SK-N-SH (cell line): Measurements from ENCODE around the gene NECAB2. TPM values are rescaled to one million over a fixed set of nuclear protein-coding genes. Genes with fewer than 3 reads are reported as not detected.
A peak's percentile ranks its signal among the peaks of the same experiment; 100 is the strongest.

Experiments used
- CTCF ChIA-PET: fragments of 300-600, 350-600 bp; formaldehyde crosslinking; extraction: SDS; loops from one replicate; lab custom pipeline; 2021; lab: Yijun Ruan, JAX
- POLR2A ChIA-PET: fragments of 350-600 bp; sonication (Branson Sonifier 250); formaldehyde crosslinking; extraction: SDS; loops from one replicate; lab custom pipeline; 2020; ENCODE audit warnings: antibody characterized with exemption, inconsistent platforms; lab: Yijun Ruan, JAX
- DNase-seq: peaks from one replicate; pipeline ENCODE4 v3.0.0; 2012
- H2AFZ ChIP-seq: fragments of 200-600 bp; sonication (generic); 2 replicates; pipeline ENCODE4 v1.8.1; 2016; ENCODE audit warnings: antibody characterized with exemption, mild to moderate bottlenecking, low read depth
- H3F3A ChIP-seq: fragments of 200-600 bp; sonication (generic); replicated peaks from 2 replicates; pipeline ENCODE3; 2016; ENCODE audit warnings: antibody characterized with exemption, mild to moderate bottlenecking; ENCODE audit not compliant: insufficient read depth
- H3K27ac ChIP-seq, 2 experiments: fragments of 200-500 bp in 1 of 2; fragments of 200-600 bp in 1 of 2; sonication (Bioruptor generic) in 1 of 2; sonication (generic), shearing (Covaris generic) in 1 of 2; 2 replicates each; pipeline versions ENCODE4 v1.5.1 to v1.6.1; 2014 to 2016; ENCODE audit warnings: low read depth in 2 of 2, inconsistent platforms in 1 of 2, low read length in 1 of 2, mild to moderate bottlenecking in 1 of 2, mixed read lengths in 1 of 2
- H3K27me3 ChIP-seq: fragments of 200-600 bp; sonication (generic), shearing (Covaris generic); 2 replicates; pipeline ENCODE4 v1.6.1; 2016; ENCODE audit warnings: mixed run types; ENCODE audit not compliant: insufficient read depth
- H3K36me3 ChIP-seq, 2 experiments: fragments of 200-500 bp in 1 of 2; fragments of 200-600 bp in 1 of 2; sonication (Bioruptor generic) in 1 of 2; sonication (generic) in 1 of 2; replicated peaks in 1 of 2; 2 replicates each; pipeline versions ENCODE3 to v1.5.1; 2014 to 2016; ENCODE audit warnings: low read length in 1 of 2, mild to moderate bottlenecking in 1 of 2; ENCODE audit not compliant: insufficient read depth in 2 of 2, control insufficient read depth in 1 of 2
- H3K4me1 ChIP-seq, 2 experiments: fragments of 200-500 bp in 1 of 2; fragments of 200-600 bp in 1 of 2; sonication (Bioruptor generic) in 1 of 2; sonication (generic), shearing (Covaris generic) in 1 of 2; 2 replicates each; pipeline versions ENCODE4 v1.5.1 to v1.6.1; 2014 to 2016; ENCODE audit warnings: low read depth in 1 of 2, low read length in 1 of 2, mixed run types in 1 of 2; ENCODE audit not compliant: insufficient read depth in 2 of 2, control insufficient read depth in 1 of 2
- H3K4me2 ChIP-seq: fragments of 200-600 bp; sonication (generic), shearing (Covaris generic); 2 replicates; pipeline ENCODE4 v1.6.1; 2017; ENCODE audit warnings: mixed run types
- H3K4me3 ChIP-seq, 2 experiments: fragments of 200-500 bp in 1 of 2; fragments of 200-600 bp in 1 of 2; sonication (Bioruptor generic) in 1 of 2; sonication (generic), shearing (Covaris generic) in 1 of 2; 2 replicates each; pipeline versions ENCODE4 v1.5.1 to v1.8.1; 2014 to 2016; ENCODE audit warnings: low read depth in 2 of 2, inconsistent platforms in 1 of 2, low read length in 1 of 2, mild to moderate bottlenecking in 1 of 2, mixed read lengths in 1 of 2, moderate library complexity in 1 of 2
- H3K79me2 ChIP-seq: fragments of 200-600 bp; sonication (generic); 2 replicates; pipeline ENCODE4 v1.8.1; 2017; ENCODE audit warnings: mild to moderate bottlenecking; ENCODE audit not compliant: insufficient read depth
- H3K9ac ChIP-seq: fragments of 200-600 bp; sonication (generic); 2 replicates; pipeline ENCODE4 v1.6.1; 2017; ENCODE audit warnings: mixed run types
- H3K9me2 ChIP-seq: fragments of 200-600 bp; sonication (generic); 2 replicates; pipeline ENCODE4 v1.6.1; 2017; ENCODE audit warnings: mixed run types
- H3K9me3 ChIP-seq: fragments of 200-600 bp; sonication (generic); 2 replicates; pipeline ENCODE4 v1.6.1; 2017; ENCODE audit warnings: mixed run types, mild to moderate bottlenecking, moderate library complexity
- H4K20me1 ChIP-seq: fragments of 200-600 bp; sonication (generic); 2 replicates; pipeline ENCODE4 v1.6.1; 2017; ENCODE audit warnings: mild to moderate bottlenecking, mixed run types; ENCODE audit not compliant: insufficient read depth
- CHD2 ChIP-seq: fragments of 150-350 bp; IDR thresholded peaks from 2 replicates; pipeline ENCODE4 v1.6.1; 2018; ENCODE audit warnings: low read length; ENCODE audit not compliant: partially characterized antibody
- ELF1 ChIP-seq: IDR thresholded peaks from 2 replicates; pipeline ENCODE4 v1.4.0; 2012
- EZH2phosphoT487 ChIP-seq: fragments of 200-600 bp; sonication (generic); IDR thresholded peaks from 2 replicates; pipeline ENCODE4 v1.6.1; 2017; ENCODE audit warnings: low read depth, mixed run types, mild to moderate bottlenecking, antibody characterized with exemption, moderate library complexity, borderline replicate concordance
- GABPA ChIP-seq: IDR thresholded peaks from 2 replicates; pipeline ENCODE4 v1.4.0; 2012; ENCODE audit warnings: low read depth, mild to moderate bottlenecking
- MEF2A ChIP-seq: IDR thresholded peaks from 2 replicates; pipeline ENCODE4 v1.4.0; 2012; ENCODE audit warnings: low read depth, borderline replicate concordance
- NFIC ChIP-seq: IDR thresholded peaks from 2 replicates; pipeline ENCODE4 v1.4.0; 2012; ENCODE audit warnings: borderline replicate concordance
- NRF1 ChIP-seq: IDR thresholded peaks from 2 replicates; pipeline ENCODE4 v1.6.1; 2012; ENCODE audit warnings: low read depth, mild to moderate bottlenecking, low read length
- RAD21 ChIP-seq: IDR thresholded peaks from 2 replicates; pipeline ENCODE4 v1.6.1; 2012; ENCODE audit warnings: mild to moderate bottlenecking, low read length
- TAF1 ChIP-seq: IDR thresholded peaks from 2 replicates; pipeline ENCODE4 v1.6.1; 2012; ENCODE audit warnings: low read depth, mild to moderate bottlenecking, low read length, moderate library complexity, borderline replicate concordance
- TCF12 ChIP-seq: IDR thresholded peaks from 2 replicates; pipeline ENCODE4 v1.4.0; 2012
- TEAD4 ChIP-seq: IDR thresholded peaks from 2 replicates; pipeline ENCODE4 v1.4.0; 2012; ENCODE audit warnings: mild to moderate bottlenecking, borderline replicate concordance; ENCODE audit not compliant: insufficient read depth
- WGBS: methylation state at CpG from one replicate; pipeline ENCODE4 v1.1.6; 2017; ENCODE audit warnings: low lambda C conversion rate; 5-methylcytosine and 5-hydroxymethylcytosine counted together
- polyA plus RNA-seq, 3 experiments: library from polyadenylated mRNA; depleted of rRNA; stranded (reverse); fragments of >200 nt; gene quantifications; 2 replicates each; pipeline ENCODE4 v1.2.3, GENCODE V29; 2012
- TF ChIP-seq, protein P1 (sequence below): IDR thresholded peaks from 2 replicates; pipeline ENCODE4; 2012
- TF ChIP-seq, protein P2 (sequence below): fragments of 200-600 bp; sonication (generic); IDR thresholded peaks from 2 replicates; pipeline ENCODE4 v1.6.1; 2017; ENCODE audit warnings: antibody characterized with exemption, mild to moderate bottlenecking, moderate library complexity
- TF ChIP-seq, protein P3 (sequence below): IDR thresholded peaks from 2 replicates; pipeline ENCODE4 v1.4.0; 2012; ENCODE audit warnings: low read depth
- TF ChIP-seq, protein P4 (sequence below): fragments of 150-350 bp; IDR thresholded peaks from 2 replicates; pipeline ENCODE4 v1.6.1; 2016; ENCODE audit warnings: mild to moderate bottlenecking, low read depth, low read length

The NECAB2 gene
- polyA plus RNA-seq, 1 of the 3 experiments (the other 2 are of a cell fraction), result 0.58 TPM

DNA sequence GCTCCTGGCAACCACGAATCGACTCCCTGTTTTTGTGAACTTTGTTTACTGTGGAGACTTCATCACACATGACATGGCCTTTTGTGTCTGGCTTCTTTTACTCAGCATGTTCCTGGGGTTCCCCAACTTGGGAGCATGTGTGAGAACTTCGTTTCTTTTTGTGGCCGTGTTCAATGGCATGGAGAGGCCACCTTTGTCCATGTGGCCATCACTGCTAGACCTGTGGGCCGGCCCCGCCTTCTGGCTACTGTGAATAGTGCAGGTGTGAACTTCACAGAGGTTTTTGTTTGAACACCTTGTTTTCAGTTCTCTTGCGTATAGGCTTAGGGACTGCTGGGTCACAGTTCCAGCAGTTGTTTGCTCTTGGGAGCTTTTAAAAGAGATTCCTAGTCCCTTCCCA lies 80.2 kb downstream of the NECAB2 start:
- no peak overlapping the region for H3K4me3 ChIP-seq
- H3K4me2 ChIP-seq, result no peak overlapping the region
- ChIA-PET POLR2A (no interaction called here), CTCF (interaction anchor here (1.0 to 4.4 kb wide), 4 partner anchors 9 to 92 kb away, joined by 3 to 32 read pairs (median 6); no protein-coding TSS in a partner anchor)
- no peaks in the 10 kb centered on the region for H4K20me1 ChIP-seq
- no peak for DNase-seq
- TF ChIP-seq, protein P1, sequence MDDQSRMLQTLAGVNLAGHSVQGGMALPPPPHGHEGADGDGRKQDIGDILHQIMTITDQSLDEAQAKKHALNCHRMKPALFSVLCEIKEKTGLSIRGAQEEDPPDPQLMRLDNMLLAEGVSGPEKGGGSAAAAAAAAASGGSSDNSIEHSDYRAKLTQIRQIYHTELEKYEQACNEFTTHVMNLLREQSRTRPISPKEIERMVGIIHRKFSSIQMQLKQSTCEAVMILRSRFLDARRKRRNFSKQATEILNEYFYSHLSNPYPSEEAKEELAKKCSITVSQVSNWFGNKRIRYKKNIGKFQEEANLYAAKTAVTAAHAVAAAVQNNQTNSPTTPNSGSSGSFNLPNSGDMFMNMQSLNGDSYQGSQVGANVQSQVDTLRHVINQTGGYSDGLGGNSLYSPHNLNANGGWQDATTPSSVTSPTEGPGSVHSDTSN, result no peak
- TF ChIP-seq, protein P2, sequence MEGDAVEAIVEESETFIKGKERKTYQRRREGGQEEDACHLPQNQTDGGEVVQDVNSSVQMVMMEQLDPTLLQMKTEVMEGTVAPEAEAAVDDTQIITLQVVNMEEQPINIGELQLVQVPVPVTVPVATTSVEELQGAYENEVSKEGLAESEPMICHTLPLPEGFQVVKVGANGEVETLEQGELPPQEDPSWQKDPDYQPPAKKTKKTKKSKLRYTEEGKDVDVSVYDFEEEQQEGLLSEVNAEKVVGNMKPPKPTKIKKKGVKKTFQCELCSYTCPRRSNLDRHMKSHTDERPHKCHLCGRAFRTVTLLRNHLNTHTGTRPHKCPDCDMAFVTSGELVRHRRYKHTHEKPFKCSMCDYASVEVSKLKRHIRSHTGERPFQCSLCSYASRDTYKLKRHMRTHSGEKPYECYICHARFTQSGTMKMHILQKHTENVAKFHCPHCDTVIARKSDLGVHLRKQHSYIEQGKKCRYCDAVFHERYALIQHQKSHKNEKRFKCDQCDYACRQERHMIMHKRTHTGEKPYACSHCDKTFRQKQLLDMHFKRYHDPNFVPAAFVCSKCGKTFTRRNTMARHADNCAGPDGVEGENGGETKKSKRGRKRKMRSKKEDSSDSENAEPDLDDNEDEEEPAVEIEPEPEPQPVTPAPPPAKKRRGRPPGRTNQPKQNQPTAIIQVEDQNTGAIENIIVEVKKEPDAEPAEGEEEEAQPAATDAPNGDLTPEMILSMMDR, result peak; percentile 18; the same call in 1 of the 2 replicates
- no peaks in the 10 kb centered on the region for H3K27me3 ChIP-seq
- no peak overlapping the region for H2AFZ ChIP-seq
- H3K36me3 ChIP-seq, result peaks cover 0 to 23% of the 10 kb centered on the region in 2 experiments
- no peak overlapping the region for H3K27ac ChIP-seq
- H3K79me2 ChIP-seq, result no peaks in the 10 kb centered on the region
- no peaks in the 10 kb centered on the region for H3K9me2 ChIP-seq
- H3K9me3 ChIP-seq, result no peaks in the 10 kb centered on the region
- H3F3A ChIP-seq, result no peaks in the 10 kb centered on the region
- H3K4me1 ChIP-seq, result peaks cover 0 to 5% of the 10 kb centered on the region in 2 experiments; a peak in 1 of 4 replicates
- 94% methylated on average over 7 of the region's 7 CpGs for WGBS
- no peak overlapping the region for H3K9ac ChIP-seq

DNA sequence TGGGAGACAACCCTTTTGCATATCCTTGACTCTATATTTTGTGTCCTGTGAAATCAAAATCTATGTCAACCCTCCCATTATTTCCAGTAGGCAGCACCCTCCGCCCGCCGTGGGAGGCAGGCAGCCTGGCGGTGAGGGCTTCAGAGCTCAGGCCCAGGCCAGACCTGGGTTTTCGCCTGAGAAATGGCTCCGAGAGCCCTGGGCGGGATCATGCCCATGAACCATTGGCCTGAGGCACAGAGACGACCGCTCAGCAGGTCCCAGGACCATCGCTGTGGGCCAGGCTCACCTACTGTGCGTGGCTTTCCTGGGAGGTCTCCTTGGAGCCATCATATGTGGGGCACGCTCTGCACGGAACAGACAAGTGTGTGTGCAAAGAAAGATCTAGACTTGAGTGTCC lies 80.8 kb downstream of the NECAB2 start:
- no peak overlapping the region; a peak in 1 of 4 replicates for H3K27ac ChIP-seq
- POLR2A ChIA-PET, result no interaction called here
- H3F3A ChIP-seq, result no peaks in the 10 kb centered on the region

More for the DNA sequence above, 80.8 kb downstream of the NECAB2 start:
- CTCF ChIA-PET, result interaction anchor here (2.3 to 4.4 kb wide), 2 partner anchors 16 to 92 kb away, joined by 8 to 32 read pairs; no protein-coding TSS in a partner anchor
- no peak for DNase-seq
- Histone ChIP-seq H4K20me1 (no peaks in the 10 kb centered on the region), H3K27me3 (no peaks in the 10 kb centered on the region), H3K4me2 (no peak overlapping the region), H3K9ac (no peak overlapping the region), H3K36me3 (peaks cover 3 to 29% of the 10 kb centered on the region in 2 experiments), H3K4me3 (no peak overlapping the region), H3K79me2 (no peaks in the 10 kb centered on the region), H2AFZ (no peak overlapping the region), H3K9me2 (no peaks in the 10 kb centered on the region), H3K9me3 (no peaks in the 10 kb centered on the region), H3K4me1 (no peaks in the 10 kb centered on the region; a peak in 1 of 4 replicates)
- WGBS, result 97% methylated on average over 12 of the region's 13 CpGs
- TF ChIP-seq NRF1 (no peak), NFIC (no peak), TEAD4 (no peak), MEF2A (no peak), TCF12 (no peak), CHD2 (no peak), RAD21 (no peak), TAF1 (no peak), ELF1 (no peak), EZH2phosphoT487 (no peak), GABPA (no peak)
- TF ChIP-seq, protein P3, sequence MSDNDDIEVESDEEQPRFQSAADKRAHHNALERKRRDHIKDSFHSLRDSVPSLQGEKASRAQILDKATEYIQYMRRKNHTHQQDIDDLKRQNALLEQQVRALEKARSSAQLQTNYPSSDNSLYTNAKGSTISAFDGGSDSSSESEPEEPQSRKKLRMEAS, result no peak
- TF ChIP-seq, protein P4, sequence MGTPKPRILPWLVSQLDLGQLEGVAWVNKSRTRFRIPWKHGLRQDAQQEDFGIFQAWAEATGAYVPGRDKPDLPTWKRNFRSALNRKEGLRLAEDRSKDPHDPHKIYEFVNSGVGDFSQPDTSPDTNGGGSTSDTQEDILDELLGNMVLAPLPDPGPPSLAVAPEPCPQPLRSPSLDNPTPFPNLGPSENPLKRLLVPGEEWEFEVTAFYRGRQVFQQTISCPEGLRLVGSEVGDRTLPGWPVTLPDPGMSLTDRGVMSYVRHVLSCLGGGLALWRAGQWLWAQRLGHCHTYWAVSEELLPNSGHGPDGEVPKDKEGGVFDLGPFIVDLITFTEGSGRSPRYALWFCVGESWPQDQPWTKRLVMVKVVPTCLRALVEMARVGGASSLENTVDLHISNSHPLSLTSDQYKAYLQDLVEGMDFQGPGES, result no peak
